Measurements from ENCODE around the gene MST1.

Gene MST1

GRCh38 chr3:49634736-49635135, 54.5 kb downstream of the MST1 start:
- DNase-seq (ENCODE audit: low read depth) = no peak

Data from activated gamma-delta T cell treated with anti-CD3 and anti-CD28 coated beads, Interleukin-2, amount 50 U/mL, for 16 hours (primary cell).